ENCODE measurements around the gene PGAP3.
"Not testable (repeated sequence)": the region's sequence is repeated elsewhere in the genome, so short reads cannot be mapped to it uniquely, and the experiment has no call there.

The PGAP3 gene, protein sequence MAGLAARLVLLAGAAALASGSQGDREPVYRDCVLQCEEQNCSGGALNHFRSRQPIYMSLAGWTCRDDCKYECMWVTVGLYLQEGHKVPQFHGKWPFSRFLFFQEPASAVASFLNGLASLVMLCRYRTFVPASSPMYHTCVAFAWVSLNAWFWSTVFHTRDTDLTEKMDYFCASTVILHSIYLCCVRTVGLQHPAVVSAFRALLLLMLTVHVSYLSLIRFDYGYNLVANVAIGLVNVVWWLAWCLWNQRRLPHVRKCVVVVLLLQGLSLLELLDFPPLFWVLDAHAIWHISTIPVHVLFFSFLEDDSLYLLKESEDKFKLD

DNA sequence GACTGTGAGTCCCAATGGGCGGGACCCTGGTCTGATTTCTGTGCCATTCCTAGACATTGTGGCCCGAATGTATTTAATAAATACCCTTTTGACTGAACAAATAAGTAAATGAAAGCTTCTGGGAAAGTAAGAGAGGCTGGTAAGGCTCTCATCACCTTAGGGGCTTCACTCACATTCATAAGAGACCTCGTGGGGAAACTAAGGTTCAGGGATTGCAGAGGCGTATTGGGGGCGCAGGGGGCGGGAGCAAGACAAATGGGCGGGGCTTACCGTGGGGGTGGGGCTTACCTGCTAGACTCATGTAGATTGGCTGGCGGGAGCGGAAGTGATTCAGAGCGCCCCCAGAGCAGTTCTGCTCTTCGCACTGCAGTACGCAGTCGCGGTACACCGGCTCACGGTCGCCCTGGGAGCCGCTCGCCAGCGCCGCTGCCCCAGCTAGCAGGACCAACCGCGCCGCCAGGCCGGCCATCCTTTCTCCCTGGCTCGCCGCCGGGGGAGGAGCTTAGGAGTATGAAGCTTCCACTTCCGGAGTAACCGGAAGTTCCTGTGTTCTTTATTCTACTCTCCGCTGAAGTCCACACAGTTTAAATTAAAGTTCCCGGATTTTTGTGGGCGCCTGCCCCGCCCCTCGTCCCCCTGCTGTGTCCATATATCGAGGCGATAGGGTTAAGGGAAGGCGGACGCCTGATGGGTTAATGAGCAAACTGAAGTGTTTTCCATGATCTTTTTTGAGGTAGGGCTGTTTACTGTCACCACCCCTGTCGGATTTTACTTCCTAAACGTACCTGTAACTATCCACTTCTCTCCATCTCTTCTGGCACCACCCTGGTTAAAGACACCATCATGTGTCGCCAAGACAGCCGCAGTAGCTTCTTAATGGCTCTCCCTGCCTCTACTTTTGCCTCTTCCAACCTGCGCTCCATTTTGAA, at the start of gene PGAP3:
TSS of gene PGAP3 (minus strand) at position 512 of the 929 bp plus-strand sequence. CDS start at position 469, 43 bp downstream.
- Mint-ChIP-seq H3K36me3 (ENCODE audit: low read depth) (peaks cover 11% of the 10 kb centered on the region), H3K9me3 (no peaks in the 10 kb centered on the region), H3K27ac (peak within 1 kb of the TSS; percentile 85), H3K4me1 (ENCODE audit: low read depth) (peaks cover 23% of the 10 kb centered on the region), H3K4me3 (peak within 1 kb of the TSS; percentile 87), H3K27me3 (no peaks in the 10 kb centered on the region)

DNA sequence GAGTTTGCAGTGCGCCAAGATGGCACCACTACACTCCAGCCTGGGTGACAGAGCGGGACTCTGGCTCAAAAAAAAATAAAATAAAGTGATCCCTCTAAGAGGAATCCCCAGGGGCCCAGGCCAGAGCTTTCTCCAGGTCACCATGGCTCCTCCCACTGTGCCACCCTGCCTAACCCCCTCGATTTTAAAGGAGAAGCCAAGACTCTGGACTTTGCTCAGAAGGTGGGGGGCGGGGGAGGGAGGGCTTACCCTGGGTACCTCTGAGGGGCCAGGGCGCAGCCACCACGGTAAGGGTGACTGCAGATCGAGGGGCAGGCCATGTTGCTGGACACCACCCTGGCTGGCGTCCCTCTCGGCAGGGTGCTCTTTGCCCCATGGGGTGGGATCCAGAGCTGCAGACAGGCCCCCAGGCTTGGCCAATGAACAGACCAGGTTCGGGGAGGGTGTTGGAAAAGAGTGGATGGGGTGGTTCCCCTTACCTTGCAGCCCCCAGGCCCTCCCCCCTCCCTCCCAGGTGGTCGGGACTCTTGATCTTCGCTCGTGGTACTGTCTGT, 49.4 kb upstream of the PGAP3 start:
- no peaks in the 10 kb centered on the region for H3K9me3 Mint-ChIP-seq
- no peak overlapping the region for H3K4me3 Mint-ChIP-seq
- no peak overlapping the region for H3K27ac Mint-ChIP-seq
- no peaks in the 10 kb centered on the region for H3K27me3 Mint-ChIP-seq
- peaks cover 28% of the 10 kb centered on the region for H3K4me1 Mint-ChIP-seq (ENCODE audit: low read depth)
- no peaks in the 10 kb centered on the region for H3K36me3 Mint-ChIP-seq (ENCODE audit: low read depth)

DNA sequence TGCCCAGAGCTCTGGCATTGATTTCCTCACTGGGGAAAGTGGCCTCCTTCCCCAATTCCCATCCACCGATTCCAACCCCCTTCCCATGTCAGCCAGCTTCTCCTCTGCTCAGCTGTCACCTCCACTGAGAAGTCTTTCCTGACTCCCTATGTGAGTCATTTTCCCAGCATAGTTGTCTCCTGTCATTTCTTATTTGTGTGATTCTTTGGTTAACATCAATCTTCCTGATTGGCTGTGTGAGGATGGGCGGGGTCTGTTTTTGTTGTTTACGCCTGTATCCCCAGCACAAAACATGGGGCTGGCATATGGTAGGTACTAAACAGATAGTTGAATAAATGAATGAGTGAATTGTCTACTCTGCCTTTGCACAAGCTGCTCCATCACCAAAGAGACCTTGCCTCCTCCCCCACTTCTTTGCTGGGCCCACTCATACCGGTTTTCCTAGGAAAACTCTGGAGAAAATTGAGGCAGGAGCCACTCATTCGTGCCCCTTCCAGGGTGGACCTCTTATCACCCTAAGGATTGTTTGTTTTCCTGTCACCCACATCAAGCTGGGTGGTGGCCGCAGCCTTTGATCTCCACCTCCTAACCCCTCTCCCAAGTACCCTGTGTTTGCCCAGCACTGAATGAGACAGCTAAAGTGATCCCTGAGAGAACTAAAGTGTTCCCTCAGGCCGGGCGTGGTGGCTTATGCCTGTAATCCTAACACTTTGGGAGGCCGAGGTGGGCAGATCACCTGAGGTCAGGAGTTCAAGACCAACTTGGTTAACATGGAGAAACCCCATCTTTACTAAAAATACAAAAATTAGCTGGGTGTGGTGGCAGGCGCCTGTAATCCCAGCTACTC, 48.7 kb upstream of the PGAP3 start:
- Mint-ChIP-seq H3K27me3 (no peaks in the 10 kb centered on the region), H3K4me3 (no peak overlapping the region), H3K4me1 (ENCODE audit: low read depth) (peaks cover 28% of the 10 kb centered on the region), H3K27ac (no peak overlapping the region), H3K36me3 (ENCODE audit: low read depth) (no peaks in the 10 kb centered on the region), H3K9me3 (no peaks in the 10 kb centered on the region)

DNA sequence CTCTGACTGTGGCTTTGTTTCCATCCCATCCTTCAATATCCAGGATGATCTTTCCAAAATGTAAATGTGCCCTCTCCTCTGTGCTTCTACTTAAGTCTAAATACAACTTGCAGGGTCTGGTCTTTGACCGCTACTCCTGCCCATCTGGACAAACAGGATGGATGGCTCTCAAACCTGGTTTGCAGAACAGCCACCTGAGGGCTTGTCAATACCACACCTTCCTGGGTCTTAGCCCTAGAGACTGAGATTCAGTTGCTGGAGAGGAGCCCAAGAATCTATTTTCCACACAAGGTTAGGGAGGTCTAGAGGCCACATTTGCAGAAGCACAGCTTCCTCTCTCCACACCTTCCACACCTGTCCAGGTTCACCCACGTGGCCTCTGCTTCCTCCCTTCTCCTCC, 48.0 kb upstream of the PGAP3 start:
- Mint-ChIP-seq H3K27ac (no peak overlapping the region), H3K27me3 (no peaks in the 10 kb centered on the region), H3K36me3 (ENCODE audit: low read depth) (no peaks in the 10 kb centered on the region), H3K4me1 (ENCODE audit: low read depth) (peaks cover 29% of the 10 kb centered on the region), H3K9me3 (no peaks in the 10 kb centered on the region), H3K4me3 (no peak overlapping the region)

DNA sequence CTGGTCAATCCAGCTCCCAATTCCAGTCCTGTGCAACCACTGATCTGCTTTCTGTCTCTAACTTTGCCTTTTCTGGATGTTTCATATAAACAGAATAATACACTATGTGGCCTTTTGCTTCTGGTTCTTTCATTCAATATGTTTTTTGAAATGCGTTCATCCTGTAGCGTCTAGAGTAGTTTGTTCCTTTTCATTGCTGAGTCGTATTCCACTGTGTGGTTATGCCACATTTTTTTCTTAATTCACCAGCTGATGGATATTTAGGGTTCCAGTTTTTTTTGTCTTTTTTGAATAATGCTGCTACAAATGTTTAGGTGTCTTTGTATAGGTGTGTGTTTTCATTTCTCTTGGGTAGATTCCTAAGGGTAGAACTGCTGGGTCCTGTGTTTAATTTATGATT, 44.7 kb upstream of the PGAP3 start:
- no peaks in the 10 kb centered on the region for H3K9me3 Mint-ChIP-seq
- H3K27me3 Mint-ChIP-seq: no peaks in the 10 kb centered on the region
- H3K4me3 Mint-ChIP-seq: no peak overlapping the region
- no peak overlapping the region for H3K27ac Mint-ChIP-seq
- peaks cover 19% of the 10 kb centered on the region for H3K4me1 Mint-ChIP-seq (ENCODE audit: low read depth)
- peaks cover 6% of the 10 kb centered on the region for H3K36me3 Mint-ChIP-seq (ENCODE audit: low read depth)

DNA sequence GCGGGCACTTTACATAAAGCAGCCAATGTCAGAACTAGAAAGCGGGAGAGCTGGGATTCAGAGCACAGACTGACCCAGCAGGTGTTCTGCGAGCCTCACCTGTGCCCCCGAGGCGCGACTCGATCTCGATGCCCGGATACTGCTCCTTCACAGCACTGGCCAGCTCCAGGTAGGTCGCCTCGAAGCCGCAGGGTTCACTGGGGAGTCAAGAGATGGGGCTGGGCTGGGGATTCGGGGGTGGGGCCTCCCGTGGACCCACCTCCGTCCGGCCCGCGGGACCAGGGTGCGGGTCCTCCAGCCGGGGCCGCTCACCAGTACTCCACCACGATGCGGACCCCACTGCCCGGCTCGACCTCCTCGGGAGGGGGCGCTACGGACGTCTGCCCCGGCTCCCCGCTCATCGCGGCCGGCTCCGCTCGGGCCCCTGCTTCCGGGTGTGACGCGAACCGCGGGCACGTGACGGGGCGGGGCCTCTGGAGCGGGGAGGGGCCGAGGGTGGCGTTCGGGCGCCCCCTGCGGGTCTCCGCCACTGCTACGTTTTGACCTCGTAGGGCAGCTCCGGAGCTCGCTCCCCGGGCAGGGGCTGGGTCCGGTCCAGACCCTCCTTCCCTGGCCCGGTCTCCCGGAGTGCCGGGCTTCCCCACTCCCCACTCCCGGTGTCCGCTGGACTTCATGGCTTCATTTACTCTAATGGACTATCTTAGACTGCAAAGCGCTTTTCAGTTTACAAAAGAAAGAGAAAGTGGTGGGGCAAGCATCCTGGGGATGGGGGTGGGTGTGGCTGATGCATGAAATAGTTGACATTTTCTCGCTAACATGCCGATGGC, 42.5 kb upstream of the PGAP3 start, which contains the start of gene MIEN1:
TSS of gene MIEN1 (minus strand) at position 438 of the 827 bp plus-strand sequence. CDS start at position 401, 37 bp downstream.
- H3K36me3 Mint-ChIP-seq (ENCODE audit: low read depth): peaks cover 6% of the 10 kb centered on the region
- H3K4me3 Mint-ChIP-seq: peak within 1 kb of the TSS; percentile 93
- H3K9me3 Mint-ChIP-seq: no peaks in the 10 kb centered on the region

DNA sequence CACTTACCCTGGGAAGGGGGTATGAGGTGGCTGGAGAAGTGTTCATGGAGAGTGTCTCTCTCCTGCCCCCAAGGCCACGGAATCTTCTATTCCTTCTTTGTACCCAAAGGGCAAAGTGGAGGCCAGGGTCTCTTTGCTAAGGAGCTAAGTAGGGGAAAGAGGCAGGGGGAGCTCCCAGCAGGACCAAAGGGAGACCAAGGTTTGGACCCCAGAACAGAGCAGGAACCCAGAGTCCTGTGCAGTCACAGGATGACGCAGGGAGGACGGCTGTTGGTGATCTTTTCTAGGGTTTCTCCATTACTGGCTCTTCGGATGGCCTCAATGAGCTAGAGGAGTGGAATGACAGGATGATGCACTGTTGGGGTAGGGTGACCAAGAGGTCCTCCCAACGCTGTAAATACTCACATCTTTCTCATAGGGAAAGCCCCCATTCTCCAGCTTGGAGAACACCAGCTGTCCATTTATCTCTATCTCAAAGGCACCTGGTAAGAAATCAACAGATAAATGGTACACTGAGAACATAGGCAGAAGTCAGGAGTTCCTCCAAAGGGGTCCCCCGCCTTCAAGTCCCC, 41.5 kb upstream of the PGAP3 start:
- Mint-ChIP-seq H3K36me3 (ENCODE audit: low read depth) (peaks cover 10% of the 10 kb centered on the region), H3K9me3 (no peaks in the 10 kb centered on the region)

More for the DNA sequence above, 42.5 kb upstream of the PGAP3 start, which contains the start of gene MIEN1:
- no peaks in the 10 kb centered on the region for H3K27me3 Mint-ChIP-seq
- H3K4me1 Mint-ChIP-seq (ENCODE audit: low read depth): peaks cover 19% of the 10 kb centered on the region
- H3K27ac Mint-ChIP-seq: peak within 1 kb of the TSS; percentile 89

DNA sequence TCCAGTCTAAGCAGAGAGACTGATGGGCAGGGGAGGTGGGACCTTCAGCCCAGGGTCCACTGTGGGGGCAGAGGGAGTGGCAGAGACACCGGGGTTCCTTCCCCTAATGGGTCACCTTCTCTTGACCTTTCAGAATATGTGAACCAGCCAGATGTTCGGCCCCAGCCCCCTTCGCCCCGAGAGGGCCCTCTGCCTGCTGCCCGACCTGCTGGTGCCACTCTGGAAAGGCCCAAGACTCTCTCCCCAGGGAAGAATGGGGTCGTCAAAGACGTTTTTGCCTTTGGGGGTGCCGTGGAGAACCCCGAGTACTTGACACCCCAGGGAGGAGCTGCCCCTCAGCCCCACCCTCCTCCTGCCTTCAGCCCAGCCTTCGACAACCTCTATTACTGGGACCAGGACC, 39.7 kb upstream of the PGAP3 start:
- Mint-ChIP-seq H3K36me3 (ENCODE audit: low read depth) (peaks cover 10% of the 10 kb centered on the region), H3K27me3 (no peaks in the 10 kb centered on the region), H3K9me3 (no peaks in the 10 kb centered on the region), H3K4me3 (no peak overlapping the region), H3K4me1 (ENCODE audit: low read depth) (peaks cover 19% of the 10 kb centered on the region), H3K27ac (no peak overlapping the region)

More for the DNA sequence above, 41.5 kb upstream of the PGAP3 start:
- H3K27ac Mint-ChIP-seq: peak overlapping the region; percentile 89
- H3K4me3 Mint-ChIP-seq: peak overlapping the region; percentile 93
- H3K4me1 Mint-ChIP-seq (ENCODE audit: low read depth): peaks cover 19% of the 10 kb centered on the region
- H3K27me3 Mint-ChIP-seq: no peaks in the 10 kb centered on the region

DNA sequence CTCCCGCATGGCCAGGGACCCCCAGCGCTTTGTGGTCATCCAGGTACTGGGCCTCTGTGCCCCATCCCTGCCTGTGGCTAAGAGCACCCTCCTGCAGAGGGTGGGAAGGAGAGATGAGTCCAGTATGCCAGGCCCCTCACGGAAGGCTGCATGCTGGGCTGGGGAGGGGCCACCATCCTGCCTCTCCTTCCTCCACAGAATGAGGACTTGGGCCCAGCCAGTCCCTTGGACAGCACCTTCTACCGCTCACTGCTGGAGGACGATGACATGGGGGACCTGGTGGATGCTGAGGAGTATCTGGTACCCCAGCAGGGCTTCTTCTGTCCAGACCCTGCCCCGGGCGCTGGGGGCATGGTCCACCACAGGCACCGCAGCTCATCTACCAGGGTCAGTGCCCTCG, 38.8 kb upstream of the PGAP3 start:
- no peak overlapping the region for H3K4me3 Mint-ChIP-seq
- H3K9me3 Mint-ChIP-seq: no peaks in the 10 kb centered on the region
- H3K36me3 Mint-ChIP-seq (ENCODE audit: low read depth): peaks cover 10% of the 10 kb centered on the region
- no peak overlapping the region for H3K27ac Mint-ChIP-seq
- H3K27me3 Mint-ChIP-seq: no peaks in the 10 kb centered on the region
- H3K4me1 Mint-ChIP-seq (ENCODE audit: low read depth): peaks cover 19% of the 10 kb centered on the region

DNA sequence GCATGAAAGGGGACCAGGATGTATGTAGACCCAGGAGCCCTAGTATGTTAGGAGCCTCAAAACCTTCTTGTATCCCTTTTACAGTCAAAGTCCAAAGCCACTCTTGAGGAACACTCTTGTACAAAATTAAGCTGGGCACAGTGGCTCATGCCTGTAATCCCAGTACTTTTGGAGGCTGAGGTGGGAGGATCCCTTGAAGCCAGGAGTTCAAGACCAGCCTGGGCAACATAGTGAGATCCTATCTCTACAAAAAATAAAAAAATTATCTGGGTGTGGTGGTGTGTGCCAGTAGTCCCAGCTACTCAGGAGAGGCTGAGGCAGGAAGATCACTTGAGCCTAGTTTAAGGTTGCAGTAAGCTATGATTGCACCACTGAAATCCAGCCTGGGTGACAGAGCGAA, 38.1 kb upstream of the PGAP3 start:
- H3K27me3 Mint-ChIP-seq, H3K27ac Mint-ChIP-seq, H3K9me3 Mint-ChIP-seq, H3K4me3 Mint-ChIP-seq: not testable (repeated sequence)
- Mint-ChIP-seq H3K36me3 (ENCODE audit: low read depth) (peaks cover 10% of the 10 kb centered on the region), H3K4me1 (ENCODE audit: low read depth) (peaks cover 16% of the 10 kb centered on the region)

DNA sequence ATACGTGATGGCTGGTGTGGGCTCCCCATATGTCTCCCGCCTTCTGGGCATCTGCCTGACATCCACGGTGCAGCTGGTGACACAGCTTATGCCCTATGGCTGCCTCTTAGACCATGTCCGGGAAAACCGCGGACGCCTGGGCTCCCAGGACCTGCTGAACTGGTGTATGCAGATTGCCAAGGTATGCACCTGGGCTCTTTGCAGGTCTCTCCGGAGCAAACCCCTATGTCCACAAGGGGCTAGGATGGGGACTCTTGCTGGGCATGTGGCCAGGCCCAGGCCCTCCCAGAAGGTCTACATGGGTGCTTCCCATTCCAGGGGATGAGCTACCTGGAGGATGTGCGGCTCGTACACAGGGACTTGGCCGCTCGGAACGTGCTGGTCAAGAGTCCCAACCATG, 36.9 kb upstream of the PGAP3 start:
- Mint-ChIP-seq H3K9me3 (no peaks in the 10 kb centered on the region), H3K27me3 (no peaks in the 10 kb centered on the region), H3K36me3 (ENCODE audit: low read depth) (peaks cover 10% of the 10 kb centered on the region), H3K4me3 (no peak overlapping the region), H3K27ac (no peak overlapping the region), H3K4me1 (ENCODE audit: low read depth) (peaks cover 13% of the 10 kb centered on the region)

DNA sequence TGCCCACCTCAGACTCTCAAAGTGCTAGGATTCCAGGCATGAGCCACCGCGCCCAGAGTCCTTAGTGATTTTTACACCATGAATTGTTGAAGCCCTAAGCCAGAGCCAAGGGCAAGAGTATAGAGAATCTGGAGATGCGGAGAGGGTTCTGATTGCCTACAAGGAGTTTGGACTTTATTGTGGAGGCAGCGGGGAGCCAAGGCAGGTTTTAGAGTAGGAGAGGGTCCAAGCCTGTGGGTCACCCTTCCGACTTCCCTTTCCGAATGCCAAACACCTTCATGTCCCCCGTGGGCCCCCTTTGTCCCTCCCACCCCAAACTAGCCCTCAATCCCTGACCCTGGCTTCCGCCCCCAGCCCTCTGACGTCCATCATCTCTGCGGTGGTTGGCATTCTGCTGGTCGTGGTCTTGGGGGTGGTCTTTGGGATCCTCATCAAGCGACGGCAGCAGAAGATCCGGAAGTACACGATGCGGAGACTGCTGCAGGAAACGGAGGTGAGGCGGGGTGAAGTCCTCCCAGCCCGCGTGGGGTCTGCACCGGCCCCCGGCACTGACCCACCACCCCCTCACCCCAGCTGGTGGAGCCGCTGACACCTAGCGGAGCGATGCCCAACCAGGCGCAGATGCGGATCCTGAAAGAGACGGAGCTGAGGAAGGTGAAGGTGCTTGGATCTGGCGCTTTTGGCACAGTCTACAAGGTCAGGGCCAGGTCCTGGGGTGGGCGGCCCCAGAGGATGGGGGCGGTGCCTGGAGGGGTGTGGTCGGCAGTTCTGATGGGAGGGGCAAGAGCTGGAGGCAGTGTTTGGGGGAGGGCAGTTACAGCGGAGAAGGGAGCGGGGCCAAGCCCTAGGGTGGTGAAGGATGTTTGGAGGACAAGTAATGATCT, 35.4 kb upstream of the PGAP3 start:
- Mint-ChIP-seq H3K9me3 (no peaks in the 10 kb centered on the region), H3K4me3 (no peak overlapping the region), H3K36me3 (ENCODE audit: low read depth) (peaks cover 5% of the 10 kb centered on the region), H3K27me3 (no peaks in the 10 kb centered on the region), H3K4me1 (ENCODE audit: low read depth) (no peaks in the 10 kb centered on the region), H3K27ac (no peak overlapping the region)

DNA sequence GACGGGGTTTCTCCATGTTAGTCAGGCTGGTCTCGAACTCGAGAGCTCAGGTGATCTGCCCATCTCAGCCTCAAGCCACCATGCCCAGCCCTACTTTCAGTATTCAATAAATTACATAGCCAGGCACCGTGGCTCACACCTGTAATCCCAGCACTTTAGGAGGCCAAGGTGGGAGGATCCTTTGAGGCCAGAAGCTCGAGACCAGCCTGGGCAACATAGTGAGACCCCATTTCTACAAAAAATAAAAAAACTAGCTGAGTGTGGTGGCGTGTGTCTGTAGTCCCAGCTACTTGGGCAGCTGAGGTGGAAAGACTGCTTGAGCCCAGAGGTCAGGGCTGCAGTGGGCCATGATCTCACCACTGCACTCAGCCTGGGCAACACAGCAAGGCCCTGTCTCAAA, 34.2 kb upstream of the PGAP3 start:
- no peak overlapping the region for H3K27ac Mint-ChIP-seq
- no peak overlapping the region for H3K4me3 Mint-ChIP-seq
- no peaks in the 10 kb centered on the region for H3K27me3 Mint-ChIP-seq
- H3K9me3 Mint-ChIP-seq: no peaks in the 10 kb centered on the region
- H3K36me3 Mint-ChIP-seq (ENCODE audit: low read depth): peaks cover 4% of the 10 kb centered on the region
- no peaks in the 10 kb centered on the region for H3K4me1 Mint-ChIP-seq (ENCODE audit: low read depth)

Measured in stimulated activated naive CD8-positive, alpha-beta T cell treated with anti-CD3 and anti-CD28 coated beads, Interleukin-15, Interleukin-2, amounts not matched to agents 100 ng/mL and 50 ng/mL, for 24 hours (primary cell).